Fibroblast of skin of left quadriceps (primary cell): ENCODE data around the gene SPAG7.
A peak's percentile ranks its signal among the peaks of the same experiment; 100 is the strongest.

Experiments used
- DNase-seq, 2 experiments: peaks; one replicate each; pipeline ENCODE4 v3.0.0-alpha.2; 2013; ENCODE audit warnings: low read depth in 2 of 2

SPAG7 gene

DNA sequence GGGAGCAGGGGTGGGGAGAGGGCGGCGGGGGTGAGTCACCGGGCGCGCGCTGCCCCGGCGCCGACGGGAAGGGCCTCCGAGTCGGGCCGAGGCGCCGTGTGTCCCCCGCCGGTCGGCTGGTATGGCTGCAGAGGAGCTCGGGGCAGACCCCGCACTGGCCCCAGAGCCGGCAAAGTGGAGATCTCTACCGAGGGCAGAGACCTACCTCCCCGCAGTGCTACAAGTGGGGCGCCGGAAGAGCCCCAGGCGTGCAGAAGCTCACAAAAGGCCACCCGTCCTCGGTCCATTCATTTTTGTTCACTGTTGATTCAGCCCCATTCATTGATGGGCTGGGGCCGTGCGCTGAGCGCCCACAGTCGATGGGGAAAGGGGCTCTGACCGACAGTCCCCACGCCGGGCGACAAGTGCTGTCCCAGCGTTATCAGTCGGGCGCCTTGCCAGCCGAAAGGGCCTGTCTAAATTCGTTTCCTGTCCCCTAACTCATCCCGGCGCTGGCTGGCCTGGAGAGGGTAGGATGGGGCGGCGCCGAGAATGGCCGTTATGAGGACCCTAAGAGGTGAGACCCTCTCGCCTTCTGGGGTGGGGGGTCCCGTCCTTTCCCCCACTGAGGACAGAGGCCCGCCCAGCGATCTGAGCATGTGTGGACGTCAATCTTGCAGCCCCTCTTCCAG, 17.4 kb downstream of the SPAG7 start:
- no peak for DNase-seq

DNA sequence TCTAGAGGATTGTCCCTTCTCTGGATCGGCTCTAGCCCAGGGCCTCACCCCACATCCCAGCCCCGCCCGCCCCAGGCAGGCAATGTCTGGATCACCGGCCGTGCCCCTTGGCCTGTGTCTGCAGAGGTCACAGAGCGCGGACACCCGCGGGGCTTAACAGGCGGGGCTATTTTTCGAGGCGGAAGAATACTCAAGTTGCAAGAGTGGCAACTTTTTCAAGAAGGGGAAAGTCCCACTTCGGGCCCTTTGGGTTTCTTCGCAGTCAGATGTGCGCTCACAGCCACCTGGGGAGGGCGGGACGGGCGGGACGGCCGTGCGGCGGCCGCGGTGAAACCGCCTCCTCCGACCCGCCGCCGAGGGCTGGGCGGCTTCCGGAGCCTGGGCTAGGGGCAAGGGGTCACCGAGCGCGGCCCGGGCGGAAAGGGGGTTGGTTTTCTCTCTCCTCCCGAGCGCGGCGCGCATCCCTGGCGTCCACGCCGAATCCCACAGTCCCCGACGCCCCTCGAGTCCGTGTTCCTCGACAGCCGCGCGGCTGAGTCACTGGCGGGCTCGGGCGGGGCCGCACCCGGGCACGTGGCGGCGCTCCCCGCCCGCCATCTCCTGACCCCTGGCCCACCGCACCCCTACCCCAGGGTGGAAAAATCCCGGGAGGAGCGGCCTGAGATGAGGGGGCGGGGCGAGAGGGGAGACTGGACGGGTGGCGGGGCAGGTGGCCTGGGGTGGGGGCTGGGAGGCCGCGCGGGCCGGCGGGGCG, 18.1 kb downstream of the SPAG7 start:
- DNase-seq, result peak in 1 of 2 experiments; percentile 24

DNA sequence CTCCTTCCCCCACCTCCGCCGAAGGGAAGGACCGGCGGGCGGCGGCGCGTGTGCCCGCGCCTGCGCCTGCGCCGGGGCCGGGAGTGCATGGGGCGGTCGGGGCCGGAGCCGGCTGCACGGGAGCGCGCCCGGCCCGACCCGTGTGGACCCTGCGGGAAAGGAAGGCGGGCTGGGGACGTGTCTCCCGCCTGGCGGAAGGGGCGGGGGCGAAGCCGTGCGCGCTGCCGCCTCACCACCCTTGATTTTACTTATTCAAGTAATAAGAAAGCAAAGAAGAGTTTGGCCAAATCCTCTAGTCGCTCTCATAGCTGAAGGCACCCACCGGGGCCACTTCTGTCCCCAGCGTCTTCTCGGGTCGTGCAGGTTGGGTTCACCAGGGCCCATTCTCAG, 18.7 kb downstream of the SPAG7 start:
- peak; percentile 80 to 82 for DNase-seq

DNA sequence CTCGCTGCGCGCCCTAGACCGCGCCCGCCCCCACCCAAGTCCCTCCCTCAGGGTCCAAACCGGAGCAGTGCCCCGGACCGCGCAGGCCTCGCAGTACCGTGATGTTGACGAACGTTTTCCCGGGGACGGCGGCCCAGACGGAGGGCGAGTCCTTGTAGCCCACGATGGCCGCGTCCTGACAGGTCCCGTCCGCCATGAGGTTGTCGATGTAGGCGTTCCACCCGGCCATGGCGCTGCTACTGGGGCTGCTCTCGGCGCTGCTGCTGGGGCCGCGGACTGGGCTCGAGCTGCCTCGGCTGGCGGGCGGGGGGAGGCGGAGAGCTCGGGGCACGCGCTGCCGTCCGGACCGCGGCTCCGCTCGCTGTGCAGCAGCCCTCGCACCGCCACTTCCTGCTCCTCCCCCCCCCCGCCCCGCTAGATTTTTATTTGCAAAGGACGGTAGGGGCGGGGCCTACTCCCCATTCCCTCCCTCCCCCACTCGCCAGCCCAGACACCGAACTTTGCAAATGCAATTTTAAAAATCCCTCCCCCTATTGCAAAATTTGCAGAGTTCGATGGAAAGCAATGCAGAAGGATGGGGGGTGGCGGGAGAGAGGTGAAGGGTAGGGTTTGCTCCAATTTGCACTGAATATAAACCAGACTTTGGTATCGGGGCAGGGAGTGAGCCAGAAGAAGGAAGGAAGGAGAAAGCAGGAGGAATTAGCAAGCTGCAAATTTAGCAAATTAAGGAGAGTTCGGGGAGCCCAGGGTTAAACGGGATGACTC, 19.3 kb downstream of the SPAG7 start, which contains the start of gene PFN1:
PFN1 (minus strand) TSS at position 365 of the 765 bp plus-strand sequence; CDS start at position 229, 136 bp downstream.
- peak; percentile 92 for DNase-seq

DNA sequence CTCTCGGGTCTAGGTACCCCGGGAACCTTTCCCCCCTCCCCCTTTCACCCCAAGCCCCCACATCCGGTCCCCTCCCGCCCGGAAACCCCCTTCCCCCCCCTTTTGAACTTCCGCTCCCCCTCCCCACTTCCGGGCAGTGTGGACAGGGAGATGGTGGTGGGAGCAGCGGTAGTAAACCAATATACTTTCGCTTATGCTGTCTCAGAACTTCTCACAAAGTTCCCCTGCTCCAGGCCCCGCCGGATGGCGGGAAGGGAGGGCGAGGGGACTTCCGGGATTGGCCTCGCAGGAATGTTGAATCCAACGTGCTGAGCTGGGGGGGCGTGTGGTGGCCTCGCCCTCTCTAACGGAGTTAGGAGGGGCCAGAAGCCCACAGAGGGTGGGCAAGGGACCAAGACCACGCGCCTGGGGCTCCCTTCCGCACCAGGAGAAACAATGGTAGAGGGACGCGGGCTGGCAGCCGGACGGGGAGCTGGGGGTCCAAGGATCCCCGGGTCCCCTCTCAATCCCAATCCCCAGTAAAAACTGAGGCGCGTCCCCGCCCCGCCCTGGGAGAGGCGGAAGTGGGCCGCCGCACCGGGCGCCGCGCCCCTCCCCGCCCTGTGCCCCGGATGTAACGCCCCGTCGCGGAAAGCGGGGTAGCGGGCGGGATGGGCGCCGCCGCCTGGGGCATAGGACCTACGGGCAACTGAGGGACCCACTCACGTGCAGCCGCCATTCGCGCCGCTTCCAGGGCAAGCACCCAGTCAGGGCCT, 20.0 kb downstream of the SPAG7 start:
- DNase-seq, result peak in 1 of 2 experiments; percentile 28

DNA sequence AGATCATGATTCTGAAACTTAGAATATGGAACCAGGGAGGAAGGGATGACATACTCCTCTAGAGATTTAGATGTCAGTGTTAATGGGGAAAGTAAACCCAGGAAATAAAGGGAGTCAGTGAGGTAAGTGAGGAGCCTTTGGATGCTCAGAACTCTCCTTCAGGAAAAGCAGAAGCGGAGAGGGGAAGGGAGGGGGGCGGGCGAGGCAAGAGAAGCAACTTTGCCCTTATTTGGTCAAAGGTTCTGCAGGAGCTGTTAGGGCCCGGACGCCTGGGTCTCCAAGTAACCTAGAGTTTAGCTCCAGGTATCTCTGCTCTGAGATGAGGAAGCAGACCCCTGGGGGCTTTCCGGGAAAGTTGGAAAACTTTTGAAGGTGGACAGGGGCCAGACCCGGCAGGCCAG, 20.6 kb downstream of the SPAG7 start:
- DNase-seq, result no peak

DNA sequence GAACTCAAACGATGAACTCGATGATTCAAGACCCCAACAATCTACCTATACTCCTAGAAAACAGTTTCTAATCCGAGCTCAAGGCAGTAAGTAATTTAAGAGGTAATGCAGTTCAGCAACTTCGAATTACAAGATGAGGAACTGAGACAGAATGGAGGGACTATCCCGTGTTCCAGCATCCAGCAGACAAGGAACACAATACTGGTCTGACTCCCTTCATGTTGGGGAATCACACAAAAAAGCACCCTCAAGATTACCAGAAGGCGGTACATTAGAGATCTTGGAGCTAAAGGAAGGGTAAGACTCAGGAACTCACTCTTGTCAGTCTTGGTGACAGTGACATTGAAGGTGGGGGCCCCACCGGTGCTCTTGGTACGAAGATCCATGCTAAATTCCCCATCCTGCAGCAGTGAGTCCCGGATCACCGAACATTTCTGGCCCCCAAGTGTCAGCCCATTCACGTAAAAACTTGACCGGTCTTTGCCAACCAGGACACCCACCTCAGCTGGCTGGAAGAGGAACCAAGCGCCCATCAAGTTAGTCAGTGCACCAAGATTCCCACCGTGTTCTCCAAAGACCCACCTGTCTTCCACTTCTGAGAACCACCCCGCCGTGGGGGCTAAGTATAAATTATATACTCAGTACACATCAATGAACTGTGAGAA, 21.2 kb downstream of the SPAG7 start:
- no peak for DNase-seq

DNA sequence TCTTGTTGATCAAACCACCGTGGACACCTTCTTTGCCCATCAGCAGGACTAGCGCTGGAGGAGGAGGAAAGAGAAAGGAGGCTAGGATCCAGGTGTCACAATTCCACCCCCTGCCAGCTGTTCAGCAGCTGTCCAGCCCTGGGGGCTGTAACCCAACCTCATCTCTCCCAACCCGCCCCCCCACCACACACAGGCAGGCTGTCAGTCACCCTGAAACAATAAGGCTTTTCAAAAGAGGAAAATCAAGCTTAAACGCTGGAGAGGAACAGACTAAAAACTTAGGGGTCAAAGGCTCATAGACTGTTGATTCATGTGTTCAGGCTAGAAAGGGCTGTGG, 21.7 kb downstream of the SPAG7 start:
- DNase-seq, result no peak

DNA sequence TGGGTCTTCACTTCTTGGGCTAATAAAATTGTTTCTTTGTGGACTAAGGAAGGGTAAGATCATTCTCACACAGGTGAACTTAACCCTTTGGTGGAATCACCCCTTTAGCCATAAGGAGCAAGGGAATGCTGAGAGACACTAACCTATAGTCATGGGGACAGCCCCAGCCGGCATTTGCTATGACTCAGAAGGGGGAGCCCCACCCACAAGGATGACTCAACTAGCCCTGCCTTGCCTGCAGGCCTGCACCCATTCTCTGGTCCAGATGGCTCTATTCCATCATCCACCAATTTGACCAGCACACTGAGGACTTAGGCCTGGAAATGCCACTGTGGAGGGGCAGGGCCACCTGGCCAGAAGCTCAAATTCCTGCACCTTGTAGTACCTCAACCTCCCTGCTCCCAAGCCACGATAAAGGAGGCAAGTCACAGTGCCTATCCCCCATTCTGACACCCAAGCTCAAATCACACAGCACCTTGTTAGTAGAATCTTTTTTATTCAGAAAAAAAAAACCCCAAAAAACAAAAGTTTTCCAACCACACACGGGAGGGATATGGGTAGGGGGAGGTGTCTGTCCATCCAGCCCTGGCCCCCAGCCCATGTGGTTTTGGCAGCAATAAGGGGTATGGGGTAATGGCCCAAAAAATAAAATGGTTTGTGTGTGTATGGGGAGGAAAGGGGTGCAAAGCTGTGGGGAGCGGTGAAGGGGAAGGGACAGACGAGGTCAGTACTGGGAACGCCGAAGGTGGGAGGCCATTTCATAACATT, 22.3 kb downstream of the SPAG7 start:
- DNase-seq, result peak; percentile 63 to 65

DNA sequence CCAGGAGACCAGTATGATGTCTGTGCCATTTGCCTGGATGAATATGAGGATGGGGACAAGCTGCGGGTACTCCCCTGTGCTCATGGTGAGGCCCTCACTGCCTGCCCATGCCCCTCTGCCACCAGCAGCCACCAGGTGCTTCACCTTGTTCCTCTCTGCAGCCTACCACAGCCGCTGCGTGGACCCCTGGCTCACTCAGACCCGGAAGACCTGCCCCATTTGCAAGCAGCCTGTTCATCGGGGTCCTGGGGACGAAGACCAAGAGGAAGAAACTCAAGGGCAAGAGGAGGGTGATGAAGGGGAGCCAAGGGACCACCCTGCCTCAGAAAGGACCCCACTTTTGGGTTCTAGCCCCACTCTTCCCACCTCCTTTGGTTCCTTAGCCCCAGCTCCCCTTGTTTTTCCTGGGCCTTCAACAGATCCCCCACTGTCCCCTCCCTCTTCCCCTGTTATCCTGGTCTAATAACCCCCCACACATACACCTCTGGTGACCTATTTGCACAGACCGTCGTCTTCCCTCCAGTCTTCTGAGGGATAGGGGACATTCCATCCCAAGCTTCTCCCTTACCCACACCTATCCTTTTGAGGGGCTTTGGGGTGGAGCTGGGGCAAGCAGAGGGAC, 23.0 kb downstream of the SPAG7 start:
- no peak for DNase-seq

DNA sequence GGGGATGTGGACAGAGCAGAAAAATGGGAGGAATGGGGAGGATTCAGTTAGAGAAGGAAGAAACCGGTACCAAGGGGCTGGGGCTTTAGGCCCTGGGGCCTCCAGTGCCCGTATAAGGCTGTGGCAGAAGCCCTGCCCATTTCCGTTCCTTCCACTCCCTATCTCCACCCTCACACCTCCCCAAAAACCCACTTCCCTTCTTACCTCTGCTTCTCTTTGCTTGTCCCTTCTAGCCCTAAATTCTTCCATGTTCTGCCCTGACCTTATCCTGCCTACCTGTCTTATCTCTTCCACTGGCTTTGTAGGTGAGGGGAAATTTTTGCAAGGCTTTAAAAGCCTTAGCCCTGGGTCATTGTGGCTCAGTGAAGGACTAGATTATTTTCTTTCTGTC, 23.5 kb downstream of the SPAG7 start:
- DNase-seq, result no peak

DNA sequence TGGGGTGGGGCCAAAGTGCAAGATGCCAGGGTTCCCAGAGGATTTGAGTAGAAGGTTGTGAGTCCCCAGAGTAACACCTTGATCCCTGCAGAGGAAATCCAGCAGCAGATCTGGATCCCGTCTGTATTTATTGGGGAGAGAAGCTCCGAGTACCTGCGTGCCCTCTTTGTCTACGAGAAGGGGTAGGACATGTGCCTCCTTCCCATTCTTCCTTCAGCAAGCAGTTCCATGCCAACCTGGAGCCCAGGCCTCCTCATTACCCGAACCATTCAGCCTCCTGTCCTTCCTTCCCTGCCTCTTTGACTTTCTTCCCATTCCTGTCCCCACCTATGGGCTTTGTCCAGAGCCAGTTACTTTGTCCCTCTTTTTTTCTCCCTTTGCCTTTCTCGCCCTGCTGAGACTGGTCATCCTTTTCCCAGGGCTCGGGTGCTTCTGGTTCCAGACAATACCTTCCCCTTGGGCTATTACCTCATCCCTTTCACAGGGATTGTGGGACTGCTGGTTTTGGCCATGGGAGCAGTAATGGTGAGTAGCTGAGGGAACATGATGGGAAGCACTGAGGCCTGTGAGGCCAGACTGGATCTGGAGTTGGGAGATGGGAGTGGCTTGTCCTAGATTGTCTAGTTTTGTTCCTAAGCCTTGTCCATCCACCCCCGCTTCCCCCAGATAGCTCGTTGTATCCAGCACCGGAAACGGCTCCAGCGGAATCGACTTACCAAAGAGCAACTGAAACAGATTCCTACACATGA, 24.7 kb downstream of the SPAG7 start:
- no peak for DNase-seq

DNA sequence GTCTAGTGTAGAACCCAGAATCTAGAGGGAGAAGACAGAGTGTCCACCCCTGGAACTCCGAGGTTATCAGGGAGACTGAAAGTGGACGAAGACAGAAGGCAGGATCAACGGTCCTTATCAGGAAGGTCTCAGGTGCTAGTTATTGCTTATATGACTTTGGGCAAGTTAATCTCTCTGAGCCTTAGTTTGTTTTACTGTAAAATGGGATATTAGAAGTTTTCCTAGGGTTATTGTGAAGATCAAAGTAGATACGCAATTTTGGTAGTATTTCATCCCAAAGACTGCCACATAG, 26.4 kb downstream of the SPAG7 start:
- no peak for DNase-seq

DNA sequence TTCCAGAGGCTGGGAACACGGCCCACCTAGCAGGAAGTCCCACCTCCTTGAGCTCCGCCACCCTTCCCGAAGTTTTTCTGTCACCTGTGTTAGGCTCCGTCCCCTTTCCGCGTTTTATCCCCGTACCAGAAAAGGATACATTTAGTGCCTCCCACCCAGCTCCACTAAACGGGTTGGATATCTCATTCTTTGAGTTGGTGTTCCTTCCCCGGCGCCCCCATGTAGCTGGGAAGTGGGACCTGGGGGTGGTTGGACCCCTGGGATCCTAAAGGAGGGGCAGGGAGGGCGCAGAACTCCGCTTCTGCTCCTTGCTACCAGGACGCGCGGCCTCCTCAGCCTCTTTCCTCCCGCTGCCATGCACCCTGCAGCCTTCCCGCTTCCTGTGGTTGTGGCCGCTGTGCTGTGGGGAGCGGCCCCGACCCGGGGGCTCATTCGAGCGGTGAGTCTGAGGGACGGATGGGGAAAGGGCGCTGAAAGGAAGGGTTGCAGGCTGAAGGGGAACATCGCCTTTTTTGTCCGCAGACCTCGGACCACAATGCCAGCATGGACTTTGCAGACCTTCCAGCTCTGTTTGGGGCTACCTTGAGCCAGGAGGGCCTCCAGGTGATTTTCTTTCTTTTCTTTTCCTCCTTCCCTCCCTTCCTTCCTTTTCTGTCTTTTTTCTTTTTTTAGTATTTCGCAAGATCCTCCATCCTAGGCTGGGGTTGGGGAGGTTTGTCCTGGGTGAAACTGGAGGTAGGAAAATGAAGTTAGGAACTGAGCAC, 26.9 kb downstream of the SPAG7 start:
- DNase-seq, result no peak

DNA sequence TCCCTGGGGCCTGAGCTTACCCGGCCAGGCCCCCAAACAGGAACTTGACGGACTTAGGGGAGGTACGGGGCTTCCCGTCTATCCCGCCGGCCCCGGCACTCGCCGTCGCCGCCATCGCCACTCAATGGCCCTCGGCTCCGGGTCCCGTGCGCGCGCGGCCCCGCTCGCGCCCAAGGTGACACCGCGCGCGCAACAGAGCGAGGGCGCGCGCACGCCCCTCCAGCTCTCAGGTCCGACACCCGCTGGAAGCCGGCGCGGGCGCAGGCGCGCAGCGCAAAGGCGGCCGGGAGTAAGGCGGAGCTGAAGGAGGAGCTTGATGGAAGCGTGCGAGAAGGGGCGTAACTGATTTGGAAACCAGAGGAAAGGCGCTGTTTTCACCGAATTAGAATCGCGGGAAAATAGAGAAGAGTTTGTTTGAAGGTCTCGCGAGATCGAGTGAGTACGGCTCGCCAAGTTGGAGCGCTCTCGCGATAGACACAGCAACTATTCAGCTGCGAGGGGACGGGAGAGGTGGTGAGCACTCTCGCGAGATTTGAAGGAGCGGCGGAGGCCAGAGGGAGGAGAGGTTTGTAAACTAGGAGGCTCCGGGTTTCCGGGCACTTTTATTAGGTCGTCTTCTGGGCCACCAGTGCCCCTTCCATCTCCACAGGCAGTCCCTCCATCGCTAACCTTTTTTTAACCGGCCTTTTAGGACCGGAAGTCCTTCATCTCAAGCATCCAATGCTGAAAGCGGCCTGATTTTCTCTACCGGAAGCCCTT, 27.6 kb downstream of the SPAG7 start, which contains the start of the genes RNF167 and SLC25A11:
RNF167 (plus strand) TSS at position 473 of the 759 bp plus-strand sequence. CDS start 642 bp downstream, outside the sequence.
SLC25A11 (minus strand) TSS at position 251 of the 759 bp plus-strand sequence; CDS start at position 115, 136 bp downstream.
- peak; percentile 100 for DNase-seq

DNA sequence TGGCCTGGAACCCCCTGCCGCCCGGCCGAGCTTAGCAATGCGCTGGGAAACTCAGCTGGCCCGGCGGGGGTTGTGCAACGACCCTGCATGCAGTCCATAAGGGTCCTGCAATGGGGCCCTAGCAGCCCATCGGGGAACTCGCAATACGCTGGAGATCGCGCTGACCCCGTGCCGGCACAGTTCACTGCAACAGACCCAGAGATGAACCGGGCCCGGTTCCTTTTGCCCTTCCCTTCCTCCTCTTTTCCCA, 28.1 kb downstream of the SPAG7 start:
- no peak for DNase-seq

DNA sequence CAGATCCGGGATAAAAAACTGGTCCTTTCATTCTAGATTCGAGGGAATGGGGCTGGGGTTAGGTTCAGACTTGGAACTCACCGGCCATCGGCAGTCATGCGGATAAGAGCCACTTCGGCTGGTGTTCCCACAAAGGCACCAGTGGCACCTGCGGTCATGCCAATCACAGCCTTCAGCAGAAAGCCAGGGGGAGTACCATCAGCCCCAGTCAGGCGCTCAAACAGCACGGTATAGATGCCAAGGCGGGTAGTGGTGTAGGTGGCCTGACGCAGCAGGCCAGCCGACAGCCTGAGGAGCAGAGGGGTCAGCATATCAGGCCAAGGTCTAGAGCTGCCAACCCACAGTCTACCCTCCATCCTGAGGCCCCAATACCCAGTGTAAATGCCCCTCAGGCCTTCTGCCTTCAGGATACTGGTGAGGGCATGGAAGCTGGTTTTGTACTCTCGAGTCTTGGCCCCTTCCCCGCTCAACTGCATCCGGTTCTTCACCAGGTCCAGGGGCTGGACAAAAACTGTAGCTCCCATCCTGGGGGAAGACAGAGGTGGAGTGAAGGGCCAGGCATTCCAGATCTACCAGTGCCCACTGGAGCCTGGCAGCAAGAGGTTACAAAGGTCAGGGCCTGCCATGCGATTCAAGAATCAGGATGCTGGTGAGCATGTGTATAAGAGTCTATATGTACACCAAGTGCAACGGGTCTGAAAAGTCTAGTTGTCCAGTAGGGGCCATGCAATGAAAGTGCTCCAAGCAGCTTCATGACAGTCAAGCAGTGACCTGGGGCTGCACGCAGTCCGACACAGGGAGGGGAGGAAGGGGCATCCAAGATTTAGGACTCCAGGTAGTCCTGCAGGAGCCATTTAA, 28.7 kb downstream of the SPAG7 start:
- DNase-seq, result no peak
